ENCODE data around the gene CBLB.
A peak's percentile ranks its signal among the peaks of the same experiment; 100 is the strongest.
"Not testable (repeated sequence)": the region's sequence is repeated elsewhere in the genome, so short reads cannot be mapped to it uniquely, and the experiment has no call there.

The CBLB gene

DNA sequence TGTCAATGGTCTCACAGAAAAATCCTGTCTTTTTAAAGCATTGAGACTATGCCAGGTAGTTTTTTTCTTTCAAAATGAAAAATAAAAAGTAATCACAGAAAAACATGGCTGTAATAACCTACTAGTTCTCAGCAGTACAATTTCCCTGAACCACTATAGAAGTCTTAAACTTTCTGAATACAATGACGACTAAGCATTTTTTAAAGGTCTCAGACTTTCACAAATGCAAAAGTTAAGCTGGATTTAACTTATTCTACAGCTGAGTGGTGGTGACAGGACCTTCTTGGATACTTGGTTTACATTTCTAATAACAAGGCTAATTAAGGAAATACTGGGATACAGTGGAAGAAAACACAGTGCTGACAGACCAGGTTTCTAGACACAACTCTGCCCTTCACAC, 81.8 kb downstream of the CBLB start:
- DNase-seq (ENCODE audit: low read depth in 2 of 2), result no peak

DNA sequence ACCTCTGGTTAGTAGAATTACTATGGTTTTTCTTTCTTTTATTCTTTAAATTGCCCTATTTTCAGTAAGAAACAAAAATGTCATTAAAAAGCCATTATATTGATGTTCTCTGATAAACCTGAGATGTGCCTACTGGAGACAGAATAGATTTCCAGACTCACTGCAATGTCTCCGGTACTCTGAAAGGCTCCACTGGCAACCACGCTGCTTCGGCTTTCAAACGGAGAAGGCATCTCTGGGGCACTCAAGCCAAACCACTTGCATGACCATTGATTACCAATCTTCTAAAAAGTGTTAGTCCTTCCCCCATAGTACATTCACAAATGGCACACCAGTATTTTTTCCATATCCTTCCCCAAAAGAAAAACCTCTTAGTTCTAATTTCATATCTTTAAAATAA, 82.6 kb downstream of the CBLB start:
- DNase-seq (ENCODE audit: low read depth in 2 of 2), result no peak

DNA sequence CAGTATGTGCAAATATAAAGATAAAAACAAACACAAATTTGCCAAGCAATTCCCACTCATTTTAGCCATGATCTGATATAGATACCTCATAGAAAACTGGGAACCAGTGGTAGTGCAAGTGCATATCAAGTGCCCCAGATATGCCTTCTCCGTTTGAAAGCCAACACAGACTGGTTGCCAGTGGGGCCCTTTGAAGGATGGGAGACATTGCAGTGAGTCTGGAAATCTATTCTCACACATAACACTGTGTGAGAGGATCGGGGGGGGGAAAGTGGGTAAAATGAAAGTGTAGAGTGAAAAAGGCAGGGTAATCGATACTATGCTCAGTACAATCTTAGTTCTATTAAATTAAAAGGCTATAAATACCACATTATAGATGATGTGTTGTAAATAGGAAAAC, 83.0 kb downstream of the CBLB start:
- no peak for DNase-seq (ENCODE audit: low read depth in 2 of 2)

- DNase-seq (ENCODE audit: low read depth in 2 of 2), result no peak
Measured at GRCh38 chr3:105783631-105784030, 85.2 kb downstream of the CBLB start.

- no peak for DNase-seq (ENCODE audit: low read depth in 2 of 2)
Measured at GRCh38 chr3:105781871-105782270, 86.9 kb downstream of the CBLB start.

DNA sequence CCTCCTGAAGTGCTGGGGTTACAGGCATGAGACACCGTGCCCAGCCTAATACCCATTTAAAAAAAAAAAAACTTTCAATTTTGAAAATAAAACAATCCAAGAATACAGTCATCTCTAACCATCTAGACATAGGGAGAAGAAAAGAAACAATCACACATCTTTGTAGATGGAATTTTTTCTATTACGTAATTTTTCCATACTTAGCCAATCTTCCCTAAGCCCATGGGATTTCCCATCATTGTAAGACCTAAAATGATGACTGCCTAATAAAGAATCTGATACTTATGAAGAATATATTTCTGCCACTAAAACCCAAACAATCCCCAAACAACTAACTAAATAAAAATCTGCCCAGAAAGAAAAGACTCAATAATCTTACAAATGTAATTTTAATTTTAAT, 88.7 kb downstream of the CBLB start:
- DNase-seq (ENCODE audit: low read depth in 2 of 2), result peak; percentile 46 to 55

DNA sequence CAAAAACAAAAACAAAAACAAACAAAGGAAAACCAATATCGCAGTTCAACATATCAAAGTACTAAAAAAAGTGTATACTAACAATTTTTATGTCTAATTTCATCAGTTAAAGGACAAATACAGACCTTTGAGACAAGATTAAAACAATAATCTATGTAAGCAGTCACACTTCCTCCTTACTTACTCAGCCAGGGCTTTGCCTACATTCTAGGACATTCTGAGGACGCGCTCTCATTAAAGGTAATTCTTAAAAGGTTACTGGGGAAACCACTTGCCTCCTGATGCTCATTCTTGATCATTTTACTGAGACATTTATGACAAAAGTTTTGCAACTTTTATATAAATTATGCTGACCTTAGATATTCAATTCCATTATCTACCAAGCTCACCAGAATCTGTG, 93.4 kb downstream of the CBLB start:
- DNase-seq (ENCODE audit: low read depth in 2 of 2), result no peak

DNA sequence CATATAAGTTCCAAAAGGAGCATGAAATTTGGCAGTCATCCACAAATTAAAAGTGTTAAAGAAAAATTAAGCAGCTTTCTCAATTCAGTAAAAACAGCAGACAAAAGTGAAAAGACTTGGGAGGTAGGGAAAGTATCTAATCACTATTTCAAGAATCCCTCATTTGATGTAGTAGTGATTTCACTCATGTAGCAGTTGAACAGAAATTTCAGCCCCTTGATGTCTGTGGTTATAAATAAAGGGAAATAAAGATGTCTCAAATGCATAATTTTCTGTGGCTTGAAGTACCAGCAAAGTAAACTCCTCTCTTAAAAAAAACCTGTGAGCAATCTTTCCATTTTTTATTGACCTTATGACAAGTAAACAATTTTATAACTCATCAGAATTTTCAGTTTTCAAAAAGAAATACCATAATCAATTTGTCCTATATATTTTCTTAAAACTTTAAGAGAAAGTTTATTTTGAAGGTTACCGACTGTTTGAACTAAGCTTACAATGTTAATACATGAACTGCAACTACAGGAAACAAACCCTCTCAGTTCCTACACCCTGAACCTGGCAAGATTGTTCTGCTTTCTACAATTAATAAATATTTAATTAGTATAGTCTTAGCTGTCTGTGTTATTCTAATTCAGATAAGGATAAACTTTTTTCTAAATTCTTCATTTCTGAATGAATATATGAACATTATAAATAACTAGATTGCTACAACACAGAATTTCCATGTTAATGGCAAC, 94.2 kb downstream of the CBLB start:
- no peak for DNase-seq (ENCODE audit: low read depth in 2 of 2)

DNA sequence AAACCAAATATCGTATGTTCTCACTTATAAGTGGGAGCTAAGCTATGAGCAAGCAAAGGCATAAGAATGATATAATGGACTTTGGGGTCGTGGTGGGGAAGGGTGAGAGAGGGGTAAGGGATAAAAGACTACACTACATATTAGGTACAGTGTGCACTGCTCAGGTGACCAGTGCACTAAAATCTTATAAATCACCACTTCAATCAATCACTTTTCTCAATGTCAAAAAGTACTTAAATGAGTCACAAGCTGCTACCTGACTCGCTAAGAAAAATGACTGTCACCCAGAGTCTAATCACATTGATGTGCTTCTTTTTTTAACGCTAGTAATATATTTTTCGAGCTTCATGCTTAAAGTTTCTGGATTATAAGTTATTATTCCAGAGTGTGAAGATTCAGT, 95.5 kb downstream of the CBLB start:
- DNase-seq (ENCODE audit: low read depth in 2 of 2), result no peak

- DNase-seq (ENCODE audit: low read depth in 2 of 2), result no peak
Measured at GRCh38 chr3:105772635-105773034, 96.2 kb downstream of the CBLB start.

DNA sequence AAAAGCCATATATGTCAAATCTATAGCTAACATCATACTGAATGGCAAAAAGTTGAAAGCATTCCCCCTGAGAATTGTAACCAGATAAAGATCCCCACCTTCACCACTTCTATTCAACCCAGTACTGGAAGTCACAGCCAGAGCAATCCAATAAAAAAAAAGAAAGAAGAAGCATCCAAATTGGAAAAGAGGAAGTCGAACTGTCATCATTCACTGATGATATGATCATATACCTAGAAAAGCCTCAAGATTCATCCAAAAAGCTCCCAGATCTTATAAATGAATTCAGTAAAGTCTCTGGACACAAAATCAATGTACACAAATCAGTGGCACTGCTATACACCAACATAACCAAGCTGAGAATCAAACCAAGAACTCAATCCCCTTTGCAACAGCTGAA, 97.4 kb downstream of the CBLB start:
- no peak for DNase-seq (ENCODE audit: low read depth in 2 of 2)

DNA sequence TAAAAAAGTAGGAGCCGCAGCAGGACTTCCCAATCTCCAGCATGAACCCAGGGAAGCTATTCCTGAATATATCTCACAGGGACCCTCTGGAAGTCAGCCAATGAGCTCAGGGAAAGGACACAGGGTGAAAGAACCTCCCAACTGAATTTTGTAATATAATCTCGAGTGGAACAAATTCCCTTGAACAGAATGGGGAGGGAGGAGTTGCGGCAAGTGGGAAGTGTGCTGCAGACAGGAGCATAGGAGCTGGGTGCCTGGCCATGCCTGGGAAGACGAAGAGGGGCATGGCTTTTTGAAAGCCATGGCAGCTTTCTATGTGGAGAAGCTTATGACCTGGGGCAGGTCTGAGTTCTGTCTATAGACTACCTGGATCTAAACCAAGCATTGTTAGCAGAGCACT, 98.4 kb downstream of the CBLB start:
- DNase-seq (ENCODE audit: low read depth in 2 of 2), result no peak

DNA sequence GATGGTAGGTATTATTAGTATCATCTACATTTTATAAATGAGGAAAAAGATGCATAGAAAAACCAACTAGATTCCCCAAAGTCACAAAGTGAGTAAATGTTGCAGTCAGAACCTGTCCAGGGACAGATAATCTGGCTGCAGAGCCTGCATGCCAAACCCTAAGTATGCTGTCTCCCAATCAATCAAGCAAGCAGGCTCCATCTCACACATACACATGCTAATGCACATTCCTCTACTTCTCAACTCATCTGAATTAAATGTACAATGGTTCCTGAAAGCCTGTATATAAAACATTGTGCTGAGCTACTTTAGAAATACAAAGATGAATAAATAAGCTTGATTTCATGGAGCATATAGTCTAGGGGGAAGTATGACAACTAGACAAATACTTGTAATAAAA, 101.0 kb downstream of the CBLB start:
- no peak for DNase-seq (ENCODE audit: low read depth in 2 of 2)

DNA sequence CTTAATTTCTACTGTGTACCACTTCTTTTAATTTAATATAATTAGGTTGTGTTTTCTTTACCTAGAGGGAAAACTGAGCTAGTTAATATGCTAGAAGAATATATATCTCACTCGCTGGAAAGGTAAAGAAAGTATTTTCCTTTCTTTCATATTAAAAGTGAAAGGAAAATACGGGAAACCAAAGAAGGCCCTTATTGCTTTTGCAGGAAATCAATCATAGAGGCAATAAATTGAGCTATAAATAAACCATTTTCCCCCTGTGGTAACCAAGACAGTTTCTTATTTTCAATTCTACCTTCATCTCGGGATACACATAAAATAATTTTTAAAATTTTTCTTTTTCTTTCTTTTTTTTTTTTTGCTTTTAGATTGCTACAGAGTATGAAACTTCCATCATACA, 101.6 kb downstream of the CBLB start:
- no peak for DNase-seq (ENCODE audit: low read depth in 2 of 2)

GRCh38 chr3:105765308-105765639, 103.5 kb downstream of the CBLB start:
- DNase-seq (ENCODE audit: low read depth in 2 of 2), result no peak

GRCh38 chr3:105764378-105765307, 104.2 kb downstream of the CBLB start:
- DNase-seq (ENCODE audit: low read depth in 2 of 2), result no peak

DNA sequence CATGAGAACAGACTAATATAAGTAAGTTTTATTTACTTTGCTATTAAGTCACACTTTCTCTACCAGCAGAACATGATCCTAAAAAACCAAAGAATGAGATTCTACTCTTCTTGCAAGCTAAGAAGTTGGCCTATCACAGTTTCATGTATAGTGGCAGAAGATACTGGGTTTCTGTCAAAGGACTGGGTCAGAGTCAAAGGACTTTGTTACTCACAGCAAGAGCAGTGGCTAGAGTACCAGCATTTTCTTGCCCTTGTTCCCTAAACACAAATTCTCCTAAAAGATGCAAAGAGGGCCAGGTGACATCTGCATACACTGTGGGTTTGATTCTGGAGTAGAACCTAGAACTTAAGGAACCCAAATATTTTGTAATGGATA, 105.2 kb downstream of the CBLB start:
- no peak for DNase-seq (ENCODE audit: low read depth in 2 of 2)

GRCh38 chr3:105762749-105763658, 105.8 kb downstream of the CBLB start:
- no peak for DNase-seq (ENCODE audit: low read depth in 2 of 2)

GRCh38 chr3:105762214-105762613, 106.6 kb downstream of the CBLB start:
- DNase-seq (ENCODE audit: low read depth in 2 of 2), result not testable (repeated sequence)

GRCh38 chr3:105759442-105760078, 109.3 kb downstream of the CBLB start:
- no peak for DNase-seq (ENCODE audit: low read depth in 2 of 2)

DNA sequence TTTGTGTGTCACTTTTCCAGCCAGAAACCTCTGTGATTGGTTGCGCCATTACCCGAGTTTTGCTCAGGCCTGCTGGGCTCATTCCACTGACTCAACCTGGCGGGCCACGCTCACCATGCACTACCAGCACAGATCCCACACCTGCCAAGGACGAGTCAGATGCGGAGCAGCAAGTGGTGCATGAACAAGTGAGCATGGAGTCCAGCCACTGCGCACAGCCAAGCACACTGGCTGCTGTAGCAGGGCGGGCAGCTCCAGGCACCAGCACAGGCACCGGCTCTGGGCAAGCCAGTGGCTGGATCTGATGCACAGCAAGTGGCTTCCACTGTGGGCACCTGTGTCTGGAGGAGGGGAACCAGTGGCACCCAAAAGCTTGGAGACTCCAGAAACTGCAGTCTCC, 110.4 kb downstream of the CBLB start:
- DNase-seq (ENCODE audit: low read depth in 2 of 2), result no peak
